GM21390 (cell line): ENCODE data around the gene DCLK2.

Experiments
- ATAC-seq: cut with Tn5 transposase; IDR thresholded peaks from one replicate; pipeline ENCODE4 v1.9.1; 2021; ENCODE audit not compliant: unreplicated experiment

DCLK2 gene

GRCh38 chr4:150068300-150068960 lies 9.8 kb upstream of the DCLK2 start:
- ATAC-seq: no peak

GRCh38 chr4:150069353-150069752 lies 8.9 kb upstream of the DCLK2 start:
- no peak for ATAC-seq

- ATAC-seq: no peak
Observed at GRCh38 chr4:150070464-150071170, 7.6 kb upstream of the DCLK2 start.

- no peak for ATAC-seq
Observed at GRCh38 chr4:150072471-150072870, 5.8 kb upstream of the DCLK2 start.

- ATAC-seq: no peak
Observed at GRCh38 chr4:150072906-150073714, 5.1 kb upstream of the DCLK2 start.

GRCh38 chr4:150074064-150074463 lies 4.2 kb upstream of the DCLK2 start:
- no peak for ATAC-seq

- no peak for ATAC-seq
Observed at GRCh38 chr4:150078579-150079080, 385 bp downstream of the DCLK2 start.

GRCh38 chr4:150079081-150079581 lies 886 bp downstream of the DCLK2 start:
- ATAC-seq: no peak

- no peak for ATAC-seq
Observed at GRCh38 chr4:150080337-150080736, 2.1 kb downstream of the DCLK2 start.

GRCh38 chr4:150080875-150081274 lies 2.6 kb downstream of the DCLK2 start:
- no peak for ATAC-seq

GRCh38 chr4:150082241-150082640 lies 4.0 kb downstream of the DCLK2 start:
- ATAC-seq: peak; percentile 82

- no peak for ATAC-seq
Observed at GRCh38 chr4:150087006-150087405, 8.8 kb downstream of the DCLK2 start.

GRCh38 chr4:150089732-150090131 lies 11.5 kb downstream of the DCLK2 start:
- ATAC-seq: no peak

- ATAC-seq: no peak
Observed at GRCh38 chr4:150090836-150091235, 12.6 kb downstream of the DCLK2 start.

- ATAC-seq: no peak
Observed at GRCh38 chr4:150094676-150095075, 16.4 kb downstream of the DCLK2 start.

GRCh38 chr4:150096625-150097024 lies 18.4 kb downstream of the DCLK2 start:
- no peak for ATAC-seq

- no peak for ATAC-seq
Observed at GRCh38 chr4:150098214-150098613, 20.0 kb downstream of the DCLK2 start.

GRCh38 chr4:150104404-150105027 lies 26.3 kb downstream of the DCLK2 start:
- no peak for ATAC-seq

- ATAC-seq: no peak
Observed at GRCh38 chr4:150106886-150107285, 28.6 kb downstream of the DCLK2 start.

GRCh38 chr4:150108691-150109090 lies 30.4 kb downstream of the DCLK2 start:
- ATAC-seq: no peak

GRCh38 chr4:150114641-150115040 lies 36.4 kb downstream of the DCLK2 start:
- no peak for ATAC-seq
